ENCODE measurements around the gene TTC39B. TPM values are rescaled to one million over a fixed set of nuclear protein-coding genes. Genes with fewer than 3 reads are reported as not detected.

TTC39B gene
- total and polyA plus RNA-seq, 2 of the 8 experiments (the other 6 are each of a cell fraction or from before 2014, with no cell fraction given) = 1.6 to 10.9 TPM

GRCh38 chr9:15276328-15276938 lies 30.6 kb downstream of the TTC39B start:
- Histone ChIP-seq H3K14ac (ENCODE audit: insufficient read length) (no peak overlapping the region), H2BK120ac (replicated peaks; ENCODE audit: low read depth, low read length) (no peak overlapping the region), H3K9ac (replicated peaks in 1 of 4; ENCODE audit: extremely low read depth in 1 of 4, low read depth in 3 of 4, low read length in 3 of 4) (no peak overlapping the region), H4K20me1 (replicated peaks in 1 of 2; ENCODE audit: control insufficient read depth in 1 of 2, insufficient read depth in 2 of 2, low read length in 2 of 2) (no peaks in the 10 kb centered on the region), H3K4ac (replicated peaks; ENCODE audit: insufficient read length, low read depth, low read length) (no peak overlapping the region), H3K18ac (ENCODE audit: extremely low read depth, low read length) (no peak overlapping the region), H2BK15ac (ENCODE audit: low read length) (no peak overlapping the region), H3K36me3 (ENCODE audit: control insufficient read depth in 2 of 4, insufficient read depth in 4 of 4, low read length in 3 of 4) (no peaks in the 10 kb centered on the region), H3K23me2 (ENCODE audit: low read depth, low read length) (no peaks in the 10 kb centered on the region), H3K4me2 (ENCODE audit: insufficient read depth in 1 of 2, low read depth in 2 of 2, low read length in 2 of 2) (no peak overlapping the region), H3K27me3 (replicated peaks in 1 of 4; ENCODE audit: control insufficient read depth in 3 of 4, extremely low read depth in 1 of 4, insufficient read depth in 3 of 4, low read length in 3 of 4) (no peaks in the 10 kb centered on the region), H4K8ac (ENCODE audit: extremely low read depth, insufficient read depth, low read length) (no peak overlapping the region), H4K5ac (ENCODE audit: insufficient read length, low read depth, low read length) (no peak overlapping the region), H3K9me3 (ENCODE audit: insufficient read depth in 2 of 2, low read depth in 1 of 2, low read length in 1 of 2) (0 out of 4 replicates have a peak, but pooled peaks cover 0 to under 1% of the 10 kb centered on the region in 2 experiments), H4K91ac (replicated peaks; ENCODE audit: insufficient read length, low read length) (no peak overlapping the region), H2BK12ac (ENCODE audit: low read depth, low read length) (no peak overlapping the region), H2BK20ac (ENCODE audit: low read length) (no peak overlapping the region), H3K4me1 (replicated peaks in 1 of 4; ENCODE audit: control insufficient read depth in 3 of 4, insufficient read depth in 4 of 4, low read length in 3 of 4) (peaks cover 0 to 7% (median 4%) of the 10 kb centered on the region in 4 experiments; a peak in 4 of 7 replicates), H2AFZ (ENCODE audit: low read length) (no peak overlapping the region), H3K27ac (ENCODE audit: low read depth, low read length) (no peak overlapping the region), H3K79me1 (ENCODE audit: low read depth, low read length) (no peaks in the 10 kb centered on the region), H2BK5ac (ENCODE audit: low read depth, low read length) (no peak overlapping the region), H3K4me3 (ENCODE audit: extremely low read depth in 1 of 4, insufficient read depth in 2 of 4, low read depth in 3 of 4, low read length in 4 of 4) (no peak overlapping the region), H2AK5ac (ENCODE audit: low read depth, low read length) (no peak overlapping the region), H3K23ac (ENCODE audit: insufficient read length) (no peak overlapping the region), H3K56ac (replicated peaks; ENCODE audit: insufficient read length, low read depth, low read length) (no peak overlapping the region), H3K79me2 (ENCODE audit: control insufficient read depth in 1 of 2, insufficient read depth in 2 of 2, low read length in 2 of 2) (no peaks in the 10 kb centered on the region)
- ChIA-PET POLR2A (ENCODE audit: partially characterized antibody) (no interaction called here), CTCF (ENCODE audit: partially characterized antibody) (interaction anchor here (1.4 kb wide), 2 partner anchors 20 to 94 kb away, joined by 3 to 4 read pairs; no protein-coding TSS in a partner anchor)
- DNase-seq (ENCODE audit: low read depth in 1 of 2, low spot score in 2 of 2) (no peak), FAIRE-seq (no peak)
- TF ChIP-seq RNF2 (IDR thresholded peaks at IDR 0.05; ENCODE audit: borderline replicate concordance, low read depth, low read length, missing control alignments, poor library complexity, severe bottlenecking) (no peak), EGR1 (IDR thresholded peaks at IDR 0.05; ENCODE audit: borderline replicate concordance, low read depth, low read length) (no peak), SIX5 (IDR thresholded peaks at IDR 0.05; ENCODE audit: low read depth, low read length) (no peak), ATF2 (IDR thresholded peaks at IDR 0.05; ENCODE audit: low read length) (no peak), CTBP2 (IDR thresholded peaks at IDR 0.05; ENCODE audit: borderline replicate concordance, insufficient read depth, insufficient read length, low read length) (no peak), NRF1 (IDR thresholded peaks at IDR 0.05; ENCODE audit: low read depth, low read length) (no peak), SUZ12 (IDR thresholded peaks at IDR 0.05; ENCODE audit: low read length) (no peak), RFX5 (IDR thresholded peaks at IDR 0.05; ENCODE audit: borderline replicate concordance, low read depth, low read length) (no peak), GTF2F1 (IDR thresholded peaks at IDR 0.05; ENCODE audit: borderline replicate concordance, low read depth, low read length) (no peak), BACH1 (IDR thresholded peaks at IDR 0.05; ENCODE audit: low read length) (no peak), POLR2AphosphoS5 (IDR thresholded peaks at IDR 0.05; ENCODE audit: low read depth, low read length) (no peak), HDAC6 (IDR thresholded peaks at IDR 0.05; ENCODE audit: low read depth, low read length) (no peak)
- 90% methylated on average over 4 of the region's 4 CpGs; no CpG with 5 or more reads in 1 of the 2 experiments for WGBS, 2 experiments (ENCODE audit: extremely low coverage in 1 of 2, insufficient coverage in 1 of 2, insufficient read length in 1 of 2, insufficient replicate concordance in 2 of 2, low coverage in 1 of 2, low lambda C conversion rate in 2 of 2, missing lambda C conversion rate in 1 of 2)

All from H1 (cell line).